Omental fat pad (tissue), 4 donors: ENCODE data around the gene HAP1. TPM values are rescaled to one million over a fixed set of nuclear protein-coding genes. Genes with fewer than 3 reads are reported as not detected.
A peak's percentile ranks its signal among the peaks of the same experiment; 100 is the strongest.

ENCODE experiments used
- ATAC-seq: fragments of 150-250 bp; one replicate; pipeline ENCODE4 v1.9.1; 2016; ENCODE audit warnings: mild to moderate bottlenecking, moderate library complexity; ENCODE audit not compliant: low FRiP score
- DNase-seq: peaks from one replicate; pipeline ENCODE4 v3.0.0-alpha.2; 2019; ENCODE audit warnings: low spot score
- total RNA-seq, 4 donors: library from RNA; depleted of rRNA; stranded (reverse); fragments of >200 nt; gene quantifications; one replicate each; pipeline ENCODE4 v1.1.0, GENCODE V29; 2016
- TF ChIP-seq, protein P1 (sequence below), 3 donors: fragments of 450-650 bp; IDR thresholded peaks; one replicate each; pipeline ENCODE4 v1.5.1; 2016 to 2017; ENCODE audit warnings: antibody characterized with exemption in 3 of 3, mild to moderate bottlenecking in 3 of 3, moderate library complexity in 2 of 3

The HAP1 gene
- total RNA-seq, 4 donors from 2014 or later = 0.47 to 1.1 TPM; not detected in 2

DNA sequence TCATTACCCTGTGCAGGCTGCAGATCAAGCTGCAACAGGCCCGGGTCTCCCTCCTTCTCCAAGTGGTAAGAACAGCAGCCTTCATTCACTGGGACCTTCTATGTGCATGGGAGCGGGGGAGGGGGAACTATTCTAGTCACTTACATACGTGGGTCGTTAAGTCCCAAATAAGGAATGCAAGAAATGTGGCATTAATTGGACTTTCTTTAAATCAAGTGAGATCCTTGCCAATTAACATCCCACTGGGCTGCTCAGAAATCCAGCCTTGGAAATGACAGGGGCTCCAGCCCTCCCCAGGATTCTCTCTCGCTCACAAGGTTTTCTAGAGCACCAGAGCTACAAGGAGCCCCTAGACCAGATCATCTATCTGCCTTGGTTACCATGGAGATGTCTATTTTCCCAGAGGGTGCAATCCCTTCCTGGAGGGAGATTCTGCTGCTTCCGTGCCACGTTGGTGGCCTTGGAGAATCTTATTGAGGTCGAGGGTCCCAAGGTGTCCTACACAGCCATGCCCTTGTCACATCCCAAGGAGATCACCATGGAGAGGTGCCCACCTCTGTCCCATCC is 50.9 kb downstream of the HAP1 start:
- TF ChIP-seq, protein P1, sequence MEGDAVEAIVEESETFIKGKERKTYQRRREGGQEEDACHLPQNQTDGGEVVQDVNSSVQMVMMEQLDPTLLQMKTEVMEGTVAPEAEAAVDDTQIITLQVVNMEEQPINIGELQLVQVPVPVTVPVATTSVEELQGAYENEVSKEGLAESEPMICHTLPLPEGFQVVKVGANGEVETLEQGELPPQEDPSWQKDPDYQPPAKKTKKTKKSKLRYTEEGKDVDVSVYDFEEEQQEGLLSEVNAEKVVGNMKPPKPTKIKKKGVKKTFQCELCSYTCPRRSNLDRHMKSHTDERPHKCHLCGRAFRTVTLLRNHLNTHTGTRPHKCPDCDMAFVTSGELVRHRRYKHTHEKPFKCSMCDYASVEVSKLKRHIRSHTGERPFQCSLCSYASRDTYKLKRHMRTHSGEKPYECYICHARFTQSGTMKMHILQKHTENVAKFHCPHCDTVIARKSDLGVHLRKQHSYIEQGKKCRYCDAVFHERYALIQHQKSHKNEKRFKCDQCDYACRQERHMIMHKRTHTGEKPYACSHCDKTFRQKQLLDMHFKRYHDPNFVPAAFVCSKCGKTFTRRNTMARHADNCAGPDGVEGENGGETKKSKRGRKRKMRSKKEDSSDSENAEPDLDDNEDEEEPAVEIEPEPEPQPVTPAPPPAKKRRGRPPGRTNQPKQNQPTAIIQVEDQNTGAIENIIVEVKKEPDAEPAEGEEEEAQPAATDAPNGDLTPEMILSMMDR (IDR thresholded peaks at IDR 0.05) = no peak
- DNase-seq (no peak), ATAC-seq (no peak)

DNA sequence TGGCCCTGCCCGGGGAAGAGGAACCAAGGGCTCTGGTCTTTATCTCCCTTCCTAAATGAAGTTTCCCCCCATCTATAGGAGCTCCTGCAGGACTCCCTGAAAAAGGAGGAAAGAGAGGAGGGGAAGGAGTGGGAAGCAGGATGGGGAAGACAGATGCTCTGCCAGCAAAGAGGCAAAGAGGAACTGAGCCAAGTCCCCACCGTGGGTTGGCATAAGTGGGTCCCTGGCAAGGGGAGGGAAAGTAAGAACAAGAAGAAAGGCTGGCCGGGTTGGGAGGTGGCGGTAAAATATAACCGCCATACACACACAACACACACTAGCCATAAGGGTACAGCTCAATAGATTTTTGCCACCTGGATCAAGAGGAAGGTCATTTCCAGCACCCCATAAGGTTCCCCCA is 51.8 kb downstream of the HAP1 start:
- ATAC-seq (no peak), DNase-seq (no peak)
- TF ChIP-seq, protein P1 (IDR thresholded peaks at IDR 0.05) = no peak

DNA sequence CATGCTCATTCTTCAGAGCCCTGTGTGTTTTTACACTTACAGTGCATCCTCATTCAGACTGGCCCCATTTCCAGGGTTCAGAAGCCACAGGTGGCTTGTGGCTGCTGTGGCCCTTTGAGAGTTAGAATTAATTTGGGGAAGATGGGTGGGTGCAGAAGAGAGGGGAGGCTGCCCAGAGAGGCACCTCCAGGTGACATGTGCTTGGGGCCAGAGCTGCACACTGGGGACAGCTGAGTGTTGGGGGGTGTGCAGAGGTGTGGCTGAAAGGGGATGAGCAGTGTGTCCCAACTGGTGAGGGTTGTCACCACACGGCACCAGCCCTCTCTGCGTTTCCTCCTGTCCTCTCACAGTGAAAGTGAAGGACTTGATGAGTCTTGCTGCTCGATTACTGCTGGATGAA is 52.7 kb downstream of the HAP1 start:
- TF ChIP-seq, protein P1 (IDR thresholded peaks at IDR 0.05) = no peak
- no peak for DNase-seq
- ATAC-seq = no peak

DNA sequence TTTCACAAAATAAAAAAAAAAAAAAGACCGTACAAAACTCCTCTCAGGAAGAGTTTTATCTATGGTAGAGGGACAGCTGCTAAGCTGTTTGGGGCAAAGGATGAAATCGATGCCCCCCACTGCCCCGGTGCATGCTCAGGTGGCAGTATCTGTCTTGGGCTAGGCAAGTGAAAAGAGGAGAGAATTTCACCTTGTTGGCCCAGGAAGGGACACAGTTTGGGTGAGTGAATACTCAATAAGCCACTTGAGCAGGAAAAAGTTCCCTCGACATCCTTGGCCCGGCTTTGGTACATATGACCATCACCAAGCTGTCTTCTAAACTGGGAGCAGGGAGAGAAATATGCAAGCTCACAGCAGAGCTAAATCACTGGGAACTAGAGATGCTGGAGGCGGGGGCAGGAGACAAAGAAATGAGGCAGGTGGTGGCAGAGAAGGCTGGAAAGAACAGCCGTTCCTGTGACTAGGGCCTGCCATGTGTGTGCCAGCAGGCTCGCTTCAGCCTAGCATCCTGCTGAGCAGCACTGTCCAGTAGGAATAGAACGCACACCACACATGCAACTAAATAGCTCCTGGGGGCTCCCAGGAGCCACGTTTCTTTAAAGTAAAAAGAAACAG is 53.9 kb downstream of the HAP1 start:
- TF ChIP-seq, protein P1 (IDR thresholded peaks at IDR 0.05) = no peak
- no peak for DNase-seq
- ATAC-seq = no peak

DNA sequence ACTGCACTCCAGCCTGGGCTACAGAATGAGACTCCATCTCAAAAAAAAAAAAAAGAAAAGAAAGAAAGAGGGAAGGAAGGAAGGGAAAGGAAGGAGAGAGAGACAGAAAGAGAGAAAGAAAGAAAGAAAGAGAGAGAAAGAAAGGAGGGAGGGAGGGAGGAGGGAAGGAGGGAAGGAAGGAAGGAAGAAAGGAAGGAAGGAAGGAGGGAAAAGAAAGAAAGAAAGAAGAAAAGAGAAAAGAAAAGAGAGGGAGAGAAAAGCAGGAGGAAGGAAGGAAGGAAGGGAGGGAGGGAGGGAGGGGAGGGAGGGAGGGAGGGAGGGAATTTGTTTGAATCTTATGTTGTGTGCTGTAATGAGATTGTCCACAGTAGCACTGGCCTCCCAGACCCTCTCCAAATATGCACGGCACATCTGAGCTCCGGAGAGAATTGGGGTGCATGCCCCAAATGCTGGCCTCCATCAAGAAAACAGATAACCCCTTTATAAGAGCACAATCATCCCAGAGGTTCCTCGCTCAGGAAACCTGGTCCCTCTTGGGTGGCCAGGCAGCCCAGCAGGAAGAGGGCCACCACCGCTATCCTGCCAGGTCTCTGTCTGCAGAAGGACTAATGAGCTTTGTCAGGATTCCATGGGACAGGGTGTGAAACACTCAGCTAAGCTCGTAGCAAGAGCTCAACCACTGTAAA is 54.6 kb downstream of the HAP1 start:
- DNase-seq = no peak
- TF ChIP-seq, protein P1 (IDR thresholded peaks at IDR 0.05) = no peak
- ATAC-seq = no peak

DNA sequence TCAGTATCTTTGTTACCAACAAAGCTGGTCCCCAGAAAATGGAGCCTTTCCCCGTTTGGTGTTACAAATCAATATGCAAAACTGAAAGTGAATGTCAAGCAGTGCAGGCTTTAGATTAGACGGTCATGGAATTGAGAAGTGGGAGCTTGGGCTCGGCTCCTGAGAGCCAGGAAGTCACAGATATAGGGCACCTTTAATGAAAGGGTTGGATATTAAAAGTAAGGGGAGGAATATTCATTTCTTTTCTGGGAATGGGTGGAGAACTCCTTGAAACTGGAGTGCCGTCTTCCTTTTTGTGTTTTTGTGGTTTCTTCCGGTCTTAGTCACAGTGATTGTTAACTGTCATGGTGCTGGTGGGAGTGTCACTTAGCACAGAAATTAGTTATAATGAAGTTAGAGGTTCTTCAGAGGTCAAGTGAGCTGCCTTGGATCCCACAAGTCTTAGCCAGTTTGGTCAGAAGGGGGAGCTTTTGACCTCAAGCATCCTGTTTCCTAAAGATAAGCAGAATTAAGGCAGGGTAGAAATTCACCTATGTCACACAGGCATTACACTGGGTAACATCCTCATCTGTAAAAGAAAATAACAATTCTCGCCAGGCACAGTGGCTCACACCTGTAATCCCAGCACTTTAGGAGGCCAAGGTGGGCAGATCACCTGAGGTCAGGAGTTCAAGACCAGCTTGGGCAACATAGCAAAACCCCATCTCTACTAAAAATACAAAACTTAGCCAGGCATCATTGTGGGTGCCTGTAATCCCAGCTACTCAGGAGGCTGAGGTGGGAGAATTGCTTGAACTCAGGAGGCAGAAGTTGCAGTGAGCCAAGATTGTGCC is 55.3 kb downstream of the HAP1 start:
- TF ChIP-seq, protein P1 (IDR thresholded peaks at IDR 0.05) = no peak
- DNase-seq = no peak

More for the DNA sequence above, 55.3 kb downstream of the HAP1 start:
- ATAC-seq = peak; percentile 47
